Measurements from ENCODE around the gene UBR2. TPM values are rescaled to one million over a fixed set of nuclear protein-coding genes. Genes with fewer than 3 reads are reported as not detected.

The UBR2 gene
- total RNA-seq, 2 donors from 2014 or later: 21.6 to 22.5 TPM

DNA sequence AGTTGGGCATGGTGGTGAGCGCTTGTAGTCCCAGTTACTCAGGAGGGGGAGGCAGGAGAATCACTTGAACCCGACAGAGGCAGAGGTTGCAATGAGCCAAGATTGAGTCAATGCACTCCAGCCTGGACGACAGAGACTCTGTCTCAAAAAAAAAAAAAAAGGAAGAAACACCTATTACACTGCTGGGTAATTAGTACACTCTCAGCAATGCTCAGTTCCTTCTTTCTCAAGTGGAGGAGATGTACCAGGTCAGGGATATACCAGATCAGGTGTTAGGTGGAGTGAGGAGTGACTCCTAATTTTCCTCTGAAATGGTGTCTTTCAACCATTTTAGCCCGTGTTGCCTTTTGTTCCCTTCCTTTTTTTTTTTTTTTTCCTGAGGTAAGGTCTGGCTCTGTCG is 30.0 kb upstream of the UBR2 start:
- Histone ChIP-seq H3K36me3 (ENCODE audit: control insufficient read depth, insufficient read depth, low read length) (no peaks in the 10 kb centered on the region), H3K9me3 (ENCODE audit: control insufficient read depth, low read length) (no peaks in the 10 kb centered on the region), H3K4me3 (ENCODE audit: low read length) (no peak overlapping the region), H3K9ac (ENCODE audit: extremely low read depth, low read length, poor library complexity, severe bottlenecking) (no peak overlapping the region), H3K27ac (ENCODE audit: low read depth, low read length) (no peak overlapping the region), H3K4me1 (ENCODE audit: control insufficient read depth, insufficient read depth, low read length) (no peaks in the 10 kb centered on the region), H3K27me3 (ENCODE audit: control insufficient read depth, insufficient read depth, low read length, poor library complexity, severe bottlenecking) (no peaks in the 10 kb centered on the region)
- TF ChIP-seq, protein P1, sequence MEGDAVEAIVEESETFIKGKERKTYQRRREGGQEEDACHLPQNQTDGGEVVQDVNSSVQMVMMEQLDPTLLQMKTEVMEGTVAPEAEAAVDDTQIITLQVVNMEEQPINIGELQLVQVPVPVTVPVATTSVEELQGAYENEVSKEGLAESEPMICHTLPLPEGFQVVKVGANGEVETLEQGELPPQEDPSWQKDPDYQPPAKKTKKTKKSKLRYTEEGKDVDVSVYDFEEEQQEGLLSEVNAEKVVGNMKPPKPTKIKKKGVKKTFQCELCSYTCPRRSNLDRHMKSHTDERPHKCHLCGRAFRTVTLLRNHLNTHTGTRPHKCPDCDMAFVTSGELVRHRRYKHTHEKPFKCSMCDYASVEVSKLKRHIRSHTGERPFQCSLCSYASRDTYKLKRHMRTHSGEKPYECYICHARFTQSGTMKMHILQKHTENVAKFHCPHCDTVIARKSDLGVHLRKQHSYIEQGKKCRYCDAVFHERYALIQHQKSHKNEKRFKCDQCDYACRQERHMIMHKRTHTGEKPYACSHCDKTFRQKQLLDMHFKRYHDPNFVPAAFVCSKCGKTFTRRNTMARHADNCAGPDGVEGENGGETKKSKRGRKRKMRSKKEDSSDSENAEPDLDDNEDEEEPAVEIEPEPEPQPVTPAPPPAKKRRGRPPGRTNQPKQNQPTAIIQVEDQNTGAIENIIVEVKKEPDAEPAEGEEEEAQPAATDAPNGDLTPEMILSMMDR (conservative IDR thresholded peaks at IDR 0.05): no peak
- no peak for DNase-seq
- H3K4me1 Mint-ChIP-seq: no peaks in the 10 kb centered on the region
- no peaks in the 10 kb centered on the region for H3K36me3 Mint-ChIP-seq (ENCODE audit: low read depth)
- WGBS, 2 experiments (ENCODE audit: insufficient coverage in 1 of 2, insufficient read length in 1 of 2): 86 to 90% methylated on average over 1 to 5 of the region's 5 CpGs
- H3K27ac Mint-ChIP-seq: no peak overlapping the region
- H3K4me3 Mint-ChIP-seq: no peak overlapping the region
- H3K9me3 Mint-ChIP-seq: no peaks in the 10 kb centered on the region
- no peaks in the 10 kb centered on the region for H3K27me3 Mint-ChIP-seq (ENCODE audit: insufficient read depth)

DNA sequence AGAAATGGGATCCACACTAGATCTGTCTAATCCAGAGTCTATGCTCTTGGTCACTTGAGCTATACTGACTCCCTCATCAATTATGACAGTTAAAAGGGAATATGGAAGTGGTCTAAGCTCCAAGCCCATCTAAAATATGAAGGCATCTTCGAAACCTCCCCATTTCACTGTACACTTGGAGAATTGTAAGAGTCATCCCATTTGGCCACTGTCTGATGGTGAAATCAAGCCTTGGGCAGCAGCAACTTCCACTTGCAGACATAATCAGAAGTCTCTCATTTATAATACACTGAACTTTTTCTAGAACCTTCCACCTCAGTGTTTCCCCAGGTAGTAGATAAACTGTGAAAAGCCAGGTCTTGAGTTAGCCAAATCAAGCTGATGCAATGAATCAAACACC is 26.3 kb upstream of the UBR2 start:
- H3K9me3 Mint-ChIP-seq: no peaks in the 10 kb centered on the region
- H3K36me3 Mint-ChIP-seq (ENCODE audit: low read depth): no peaks in the 10 kb centered on the region
- TF ChIP-seq, protein P1 (conservative IDR thresholded peaks at IDR 0.05): no peak
- no peaks in the 10 kb centered on the region for H3K4me1 Mint-ChIP-seq
- WGBS, 2 experiments (ENCODE audit: insufficient coverage in 1 of 2, insufficient read length in 1 of 2): 90 to 100% methylated on average over 1 of the region's 1 CpG
- H3K4me3 Mint-ChIP-seq: no peak overlapping the region
- no peaks in the 10 kb centered on the region for H3K27me3 ChIP-seq (ENCODE audit: control insufficient read depth, insufficient read depth, low read length, poor library complexity, severe bottlenecking)
- no peak overlapping the region for H3K4me3 ChIP-seq (ENCODE audit: low read length)
- no peaks in the 10 kb centered on the region for H3K36me3 ChIP-seq (ENCODE audit: control insufficient read depth, insufficient read depth, low read length)
- no peak overlapping the region for H3K27ac ChIP-seq (ENCODE audit: low read depth, low read length)
- no peaks in the 10 kb centered on the region for H3K4me1 ChIP-seq (ENCODE audit: control insufficient read depth, insufficient read depth, low read length)
- no peaks in the 10 kb centered on the region for H3K9me3 ChIP-seq (ENCODE audit: control insufficient read depth, low read length)
- no peak overlapping the region for H3K27ac Mint-ChIP-seq
- no peak for DNase-seq
- no peak overlapping the region for H3K9ac ChIP-seq (ENCODE audit: extremely low read depth, low read length, poor library complexity, severe bottlenecking)
- no peaks in the 10 kb centered on the region for H3K27me3 Mint-ChIP-seq (ENCODE audit: insufficient read depth)

DNA sequence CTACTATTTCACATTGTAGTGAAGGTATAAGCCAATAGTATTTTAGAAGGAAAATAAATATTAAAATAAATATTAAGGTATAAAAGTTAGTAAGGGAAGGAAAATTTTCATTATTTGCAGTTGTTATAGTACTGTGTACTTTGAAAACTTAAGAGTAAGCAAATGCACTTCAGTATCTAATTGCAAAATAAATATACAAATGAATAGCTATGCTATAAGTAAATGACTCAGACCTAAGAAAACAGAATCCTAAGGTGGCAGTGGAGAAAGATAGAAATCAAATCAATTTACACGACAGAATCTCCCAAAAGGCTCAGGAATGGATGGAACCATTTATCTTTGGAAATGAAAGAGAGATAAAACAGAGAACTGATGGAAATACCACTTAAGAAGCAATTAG is 24.7 kb upstream of the UBR2 start:
- TF ChIP-seq, protein P1 (conservative IDR thresholded peaks at IDR 0.05): no peak
- Mint-ChIP-seq H3K9me3 (no peaks in the 10 kb centered on the region), H3K27me3 (ENCODE audit: insufficient read depth) (no peaks in the 10 kb centered on the region), H3K36me3 (ENCODE audit: low read depth) (no peaks in the 10 kb centered on the region), H3K4me3 (no peak overlapping the region), H3K27ac (no peak overlapping the region), H3K4me1 (no peaks in the 10 kb centered on the region)
- no peak overlapping the region for H3K9ac ChIP-seq (ENCODE audit: extremely low read depth, low read length, poor library complexity, severe bottlenecking)
- no peaks in the 10 kb centered on the region for H3K27me3 ChIP-seq (ENCODE audit: control insufficient read depth, insufficient read depth, low read length, poor library complexity, severe bottlenecking)
- no peaks in the 10 kb centered on the region for H3K36me3 ChIP-seq (ENCODE audit: control insufficient read depth, insufficient read depth, low read length)
- H3K9me3 ChIP-seq (ENCODE audit: control insufficient read depth, low read length): no peaks in the 10 kb centered on the region
- no peaks in the 10 kb centered on the region for H3K4me1 ChIP-seq (ENCODE audit: control insufficient read depth, insufficient read depth, low read length)
- DNase-seq: no peak
- no peak overlapping the region for H3K4me3 ChIP-seq (ENCODE audit: low read length)
- WGBS, 2 experiments (ENCODE audit: insufficient coverage in 1 of 2, insufficient read length in 1 of 2): 92 to 100% methylated on average over 1 of the region's 1 CpG
- H3K27ac ChIP-seq (ENCODE audit: low read depth, low read length): no peak overlapping the region

Measured in endodermal cell (in vitro differentiated cells).